Panc1 (cell line): Measurements from ENCODE around the gene ABHD12. TPM values are rescaled to one million over a fixed set of nuclear protein-coding genes. Genes with fewer than 3 reads are reported as not detected.

Experiments
- ATAC-seq: fragments of 200-7000 bp; cut with Tn5 transposase; 2 replicates; pipeline ENCODE4 v1.9.1; 2020; ENCODE audit warnings: mild to moderate bottlenecking, moderate library complexity
- BruUV-seq: library from RNA; stranded (reverse); fragments of 400-500 nt; replicated peaks from 2 replicates; lab custom pipeline; 2021; lab: Mats Ljungman, UMichigan
- CTCF ChIA-PET: fragments of 300-600 bp; sonication (Branson Sonifier 250); formaldehyde crosslinking; loops from one replicate; lab custom pipeline; 2022; ENCODE audit warnings: antibody characterized with exemption; lab: Charles Lee
- POLR2A ChIA-PET: fragments of 300-600 bp; sonication (Branson Sonifier 250); formaldehyde crosslinking; loops from one replicate; lab custom pipeline; 2022; ENCODE audit warnings: antibody characterized with exemption; lab: Charles Lee
- DNase-seq: peaks from one replicate; pipeline ENCODE4 v3.0.0-alpha.2; 2010; ENCODE audit warnings: low read depth, low spot score
- H3K27ac ChIP-seq: 2 replicates; pipeline ENCODE4 v1.5.1; 2011; ENCODE audit warnings: mild to moderate bottlenecking, low read length, inconsistent platforms
- H3K27me3 ChIP-seq: fragments of 200-500 bp; sonication (Bioruptor generic); 2 replicates; pipeline ENCODE4 v1.6.0; 2014; ENCODE audit warnings: low read length, inconsistent platforms; ENCODE audit not compliant: control insufficient read depth, insufficient read depth
- H3K36me3 ChIP-seq: fragments of 200-500 bp; sonication (Bioruptor generic); 2 replicates; pipeline ENCODE4 v1.5.1; 2014; ENCODE audit warnings: inconsistent platforms, mild to moderate bottlenecking, low read length, moderate library complexity; ENCODE audit not compliant: control insufficient read depth, insufficient read depth
- H3K4me1 ChIP-seq: 2 replicates; pipeline ENCODE4 v1.5.1; 2011; ENCODE audit warnings: inconsistent platforms, mild to moderate bottlenecking, low read length, moderate library complexity; ENCODE audit not compliant: control insufficient read depth, insufficient read depth
- H3K4me3 ChIP-seq, 2 experiments: 2 replicates each; pipeline ENCODE4 v1.5.1; 2011 to 2012; ENCODE audit warnings: low read depth in 2 of 2, low read length in 2 of 2, mild to moderate bottlenecking in 2 of 2, inconsistent platforms in 1 of 2, moderate library complexity in 1 of 2
- H3K9me3 ChIP-seq: fragments of 200-500 bp; sonication (Bioruptor generic); 2 replicates; pipeline ENCODE4 v1.5.1; 2014; ENCODE audit warnings: low read depth, mild to moderate bottlenecking, inconsistent platforms, low read length, moderate library complexity; ENCODE audit not compliant: control insufficient read depth, insufficient read depth
- CTCF ChIP-seq: fragments of 450-650 bp; IDR thresholded peaks from 2 replicates; pipeline ENCODE4 v1.5.1; 2017; ENCODE audit warnings: mild to moderate bottlenecking
- POLR2AphosphoS5 ChIP-seq: IDR thresholded peaks from 2 replicates; pipeline ENCODE4 v1.6.1; 2012; ENCODE audit warnings: mild to moderate bottlenecking, low read depth, low read length, moderate library complexity
- REST ChIP-seq, 2 experiments: IDR thresholded peaks; 2 replicates each; pipeline ENCODE4 v1.6.1; 2011 to 2012; ENCODE audit warnings: low read depth in 2 of 2, control low read depth in 1 of 2, low read length in 1 of 2, mild to moderate bottlenecking in 1 of 2, moderate library complexity in 1 of 2; ENCODE audit not compliant: insufficient read depth in 1 of 2
- SIN3A ChIP-seq: IDR thresholded peaks from 2 replicates; pipeline ENCODE4 v1.6.1; 2012; ENCODE audit warnings: low read depth, mild to moderate bottlenecking, low read length, moderate library complexity, borderline replicate concordance; ENCODE audit not compliant: insufficient read depth
- TCF7L2 ChIP-seq: IDR thresholded peaks from 2 replicates; pipeline ENCODE4 v1.6.1; 2011; ENCODE audit warnings: mild to moderate bottlenecking, low read depth, low read length, inconsistent platforms
- in situ Hi-C: cut with HindIII; loops from 2 replicates; pipeline ENCODE4 v1.10.0; 2016; ENCODE audit warnings: low sequenced_read_pairs, low pct_unique_long_range_greater_than_20kb
- intact Hi-C: fragments of 100-400 bp; cut with micrococcal nuclease; formaldehyde crosslinking; loops from one replicate; pipeline ENCODE4 v1.10.0; 2022; ENCODE audit not compliant: unreplicated experiment
- total RNA-seq: library from RNA; stranded (reverse); gene quantifications from one replicate; pipeline ENCODE4 v1.2.1, GENCODE V29; 2021; ENCODE audit not compliant: unreplicated experiment

ABHD12 gene
- total RNA-seq, 1 experiment from 2014 or later, result 90.9 TPM

GRCh38 chr20:25408170-25408547 is 17.5 kb upstream of the ABHD12 start:
- DNase-seq (no peak), ATAC-seq (no peak)
- in situ Hi-C loops, result no loop called here

GRCh38 chr20:25407311-25408169 is 16.9 kb upstream of the ABHD12 start, which contains the start of gene GINS1:
Gene GINS1 (plus strand): TSS chr20:25407673. CDS start chr20:25407821, 148 bp downstream.
- peak within 1 kb of the TSS; percentile 78 to 94 for H3K4me3 ChIP-seq
- DNase-seq (peak; percentile 70), ATAC-seq (peak; percentile 97)
- H3K9me3 ChIP-seq, result peaks cover 6% of the 10 kb centered on the region; the same call in 1 of the 2 replicates
- peak within 1 kb of the TSS; percentile 91 for H3K27ac ChIP-seq
- TF ChIP-seq TCF7L2 (peak; percentile 63; the same call in 1 of the 2 replicates), SIN3A (peak; percentile 85; the same call in 1 of the 2 replicates), CTCF (no peak), POLR2AphosphoS5 (peak; percentile 87), REST (IDR thresholded peaks at IDR 0.05; ENCODE audit: insufficient read depth in 1 of 2, low read depth in 2 of 2, low read length in 1 of 2) (peak in 1 of 2 experiments; percentile 58; a peak in 1 of 4 replicates)
- TSS peak; percentile 89 for BruUV-seq
- in situ Hi-C loops, result no loop called here
- POLR2A ChIA-PET, result interaction anchor here (0.7 to 0.8 kb wide), 2 partner anchors 12 to 14 kb away, joined by 3 to 4 read pairs; no protein-coding TSS in a partner anchor
- intact Hi-C loops, result no loop called here
- H3K27me3 ChIP-seq, result no peaks in the 10 kb centered on the region
- H3K36me3 ChIP-seq, result no peaks in the 10 kb centered on the region; the same call in 1 of the 2 replicates
- CTCF ChIA-PET, result interaction anchor here (0.7 to 1.1 kb wide), 2 partner anchors 8 to 109 kb away, joined by 3 to 4 read pairs; no protein-coding TSS in a partner anchor
- peaks cover 10% of the 10 kb centered on the region for H3K4me1 ChIP-seq

More at GRCh38 chr20:25408170-25408547, 17.5 kb upstream of the ABHD12 start:
- peak overlapping the region; percentile 78 to 94 for H3K4me3 ChIP-seq
- peaks cover 10% of the 10 kb centered on the region for H3K4me1 ChIP-seq
- no peaks in the 10 kb centered on the region for H3K27me3 ChIP-seq
- H3K27ac ChIP-seq, result peak overlapping the region; percentile 91
- intact Hi-C loops, result no loop called here
- ChIA-PET POLR2A (no interaction called here), CTCF (no interaction called here)
- TF ChIP-seq CTCF, result no peak
- BruUV-seq, result no TSS peak
- no peaks in the 10 kb centered on the region; the same call in 1 of the 2 replicates for H3K36me3 ChIP-seq
- H3K9me3 ChIP-seq, result peaks cover 5% of the 10 kb centered on the region; the same call in 1 of the 2 replicates
